Inferior parietal cortex (tissue), 1 donor: Measurements from ENCODE around the gene MOB3B.

Source experiments
- DNase-seq: peaks from one replicate; pipeline ENCODE4 v3.0.0-alpha.2; 2016; ENCODE audit errors: extremely low spot score

Gene MOB3B

DNA sequence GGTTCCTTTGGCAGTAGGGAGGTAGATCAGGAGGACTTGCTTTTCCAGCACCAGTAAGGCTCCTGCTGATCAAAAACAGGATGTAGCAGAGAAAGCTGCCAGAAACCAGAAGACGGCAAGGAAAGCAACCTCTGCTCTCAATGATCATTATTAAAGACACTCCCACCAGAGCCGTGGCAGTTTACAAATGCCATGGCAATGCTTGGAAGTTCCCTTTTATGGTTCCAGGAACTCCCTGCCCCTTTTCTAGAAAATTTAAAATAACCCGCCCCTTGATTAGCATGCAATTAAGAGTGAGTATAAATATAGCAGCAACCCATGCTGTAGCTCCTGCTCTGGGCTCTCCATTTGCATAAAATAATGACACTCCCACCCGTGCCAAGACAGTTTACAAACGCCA is 248.8 kb downstream of the MOB3B start:
- no peak for DNase-seq

DNA sequence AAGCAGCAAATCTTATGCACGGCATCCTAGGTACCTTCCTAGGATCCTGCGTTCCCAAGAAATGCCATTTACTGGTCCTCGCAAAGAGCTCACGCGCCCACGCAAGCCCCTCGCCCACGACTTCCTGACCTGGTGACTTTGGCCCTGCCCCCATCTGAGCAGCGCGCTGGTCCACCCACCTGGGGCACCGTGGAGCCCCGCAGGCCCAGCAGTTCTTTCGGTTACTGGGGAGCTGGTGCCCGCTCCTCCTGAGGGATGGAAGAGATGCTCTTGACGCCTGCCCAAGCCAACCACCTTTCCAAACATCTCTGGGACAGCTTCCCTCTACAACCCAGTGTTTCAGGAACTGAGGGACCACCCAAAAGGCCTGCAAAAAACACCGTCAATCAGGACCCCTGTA is 249.4 kb downstream of the MOB3B start:
- no peak for DNase-seq

DNA sequence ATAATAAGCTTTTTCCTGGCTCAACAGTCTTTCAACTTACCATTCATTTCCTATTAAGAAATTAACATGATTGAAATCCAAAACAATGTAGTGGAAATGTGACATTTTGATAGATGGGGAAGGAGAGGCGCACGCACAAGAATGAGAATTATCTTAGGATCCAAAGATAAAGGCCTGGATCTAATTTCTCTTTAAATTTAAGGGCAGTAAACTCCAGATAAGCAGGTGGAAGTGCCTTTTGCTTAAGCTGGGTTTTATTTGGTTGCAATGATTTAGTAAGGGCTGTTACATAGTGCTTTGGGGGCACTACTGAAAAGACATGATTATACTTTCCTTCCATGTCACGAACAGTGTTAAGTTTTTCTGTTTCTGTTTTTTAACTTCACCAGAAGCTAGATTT is 250.0 kb downstream of the MOB3B start:
- DNase-seq, result no peak

DNA sequence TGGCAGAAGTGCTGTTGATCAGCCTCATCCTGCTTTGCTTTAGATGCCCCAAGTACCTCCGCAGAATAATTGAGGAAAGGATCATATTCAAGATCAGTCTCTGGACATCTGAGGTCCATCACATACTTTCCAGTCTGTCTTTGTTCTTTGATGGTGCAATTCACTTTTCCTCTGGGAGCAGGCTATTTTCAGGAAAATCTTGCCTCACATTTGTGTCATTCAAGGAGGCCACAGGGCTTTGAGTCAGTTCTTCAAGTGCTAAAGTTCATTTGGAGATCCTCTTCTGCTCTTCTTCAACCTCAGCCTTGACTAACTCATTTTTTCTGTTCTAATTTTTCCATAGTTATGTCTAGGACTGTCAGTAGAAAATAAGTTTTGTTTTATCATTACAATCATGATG is 251.2 kb downstream of the MOB3B start:
- DNase-seq, result no peak

DNA sequence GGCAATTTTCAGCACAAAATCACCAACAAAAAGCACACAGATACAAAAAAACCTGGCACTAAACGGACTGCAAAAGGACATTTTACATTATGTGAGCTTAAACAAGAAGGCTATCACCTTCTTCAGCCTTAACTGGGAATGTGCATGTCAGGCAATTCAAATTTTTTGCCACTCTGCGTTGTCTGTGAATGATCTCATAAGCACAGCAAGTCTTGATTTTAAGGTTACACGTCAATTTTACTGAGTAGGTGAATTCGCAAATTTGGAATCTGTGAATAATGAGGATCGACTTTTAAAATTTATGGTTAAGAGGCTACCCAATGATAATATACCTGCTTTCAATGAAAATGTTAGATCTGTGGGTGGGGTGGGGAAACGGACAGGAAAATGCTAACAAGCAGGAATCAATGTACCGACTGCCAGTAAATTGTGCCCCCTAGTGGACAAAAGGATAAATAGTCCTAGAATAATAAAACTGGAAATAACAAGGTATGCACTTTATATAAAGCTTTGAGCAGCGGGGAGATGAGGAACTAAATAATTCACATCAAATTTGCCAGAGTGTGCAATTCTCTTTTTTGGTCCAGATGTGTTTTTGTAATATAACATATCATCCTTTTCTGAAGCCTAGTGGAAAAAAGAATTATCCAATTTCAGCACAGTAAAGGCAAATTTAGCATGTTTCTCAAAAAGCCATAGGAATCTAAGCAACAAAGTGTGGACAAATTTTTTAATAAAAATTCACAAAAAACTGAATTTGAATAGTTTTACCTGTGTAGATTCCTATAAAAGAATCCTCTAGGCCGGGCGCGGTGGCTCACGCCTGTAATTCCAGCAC is 253.2 kb downstream of the MOB3B start:
- DNase-seq, result peak; percentile 87
